CD4-positive, alpha-beta memory T cell (primary cell): ENCODE measurements around the gene GTPBP3. TPM values are rescaled to one million over a fixed set of nuclear protein-coding genes. Genes with fewer than 3 reads are reported as not detected.
A peak's percentile ranks its signal among the peaks of the same experiment; 100 is the strongest.

ENCODE experiments used
- CTCF ChIA-PET: fragments of 350-600 bp; sonication (Branson Sonifier 250); formaldehyde crosslinking; loops from one replicate; lab custom pipeline; 2021; ENCODE audit warnings: inconsistent platforms; ENCODE audit not compliant: partially characterized antibody; lab: Charles Lee
- POLR2A ChIA-PET: fragments of 350-600 bp; sonication (Branson Sonifier 250); formaldehyde crosslinking; loops from one replicate; lab custom pipeline; 2021; ENCODE audit not compliant: partially characterized antibody; lab: Charles Lee
- DNase-seq, 5 donors: peaks; one replicate each; pipeline versions ENCODE4 v3.0.0 to v3.0.0-alpha.2; 2020 to 2022; ENCODE audit warnings: mixed read lengths in 1 of 5
- H3K27ac ChIP-seq: one replicate; pipeline ENCODE4 v1.7.0; 2013; ENCODE audit warnings: low read depth, low read length
- H3K27me3 ChIP-seq: 2 replicates; pipeline ENCODE4 v1.7.0; 2013; ENCODE audit warnings: mild to moderate bottlenecking, low read length, moderate library complexity; ENCODE audit not compliant: insufficient read depth
- H3K36me3 ChIP-seq: 2 replicates; pipeline ENCODE4 v1.7.0; 2013; ENCODE audit warnings: mild to moderate bottlenecking, low read length, moderate library complexity; ENCODE audit not compliant: insufficient read depth
- H3K4me1 ChIP-seq: 2 replicates; pipeline ENCODE4 v1.7.0; 2013; ENCODE audit warnings: mild to moderate bottlenecking, low read length, moderate library complexity; ENCODE audit not compliant: insufficient read depth
- H3K4me3 ChIP-seq, 2 donors: one replicate each; pipeline ENCODE4 v1.7.0; 2013; ENCODE audit warnings: low read length in 2 of 2, mild to moderate bottlenecking in 1 of 2
- H3K9me3 ChIP-seq, 2 donors: one replicate each; pipeline ENCODE4 v1.7.0; 2013; ENCODE audit warnings: low read length in 2 of 2, control low read depth in 1 of 2; ENCODE audit not compliant: control insufficient read depth in 1 of 2
- H3K27ac Mint-ChIP-seq, 7 donors: one replicate each; pipeline ENCODE4 v1.8.0; 2020 to 2021; ENCODE audit warnings: mixed read lengths in 7 of 7, mild to moderate bottlenecking in 6 of 7, inconsistent platforms in 3 of 7, moderate library complexity in 3 of 7
- H3K27me3 Mint-ChIP-seq, 2 donors: one replicate each; pipeline ENCODE4 v1.8.0; 2020 to 2021; ENCODE audit warnings: mixed read lengths in 2 of 2
- H3K36me3 Mint-ChIP-seq, 2 donors: one replicate each; pipeline ENCODE4 v1.8.0; 2020 to 2021; ENCODE audit warnings: mixed read lengths in 2 of 2, inconsistent platforms in 1 of 2, mild to moderate bottlenecking in 1 of 2
- H3K4me1 Mint-ChIP-seq, 4 donors: one replicate each; pipeline ENCODE4 v1.8.0; 2020 to 2021; ENCODE audit warnings: mixed read lengths in 4 of 4, mild to moderate bottlenecking in 1 of 4
- H3K4me3 Mint-ChIP-seq, 8 donors: one replicate each; pipeline ENCODE4 v1.8.0; 2020 to 2021; ENCODE audit warnings: mixed read lengths in 8 of 8, mild to moderate bottlenecking in 7 of 8, moderate library complexity in 6 of 8, inconsistent platforms in 3 of 8
- H3K9me3 Mint-ChIP-seq, 8 donors: one replicate each; pipeline ENCODE4 v1.8.0; 2020 to 2021; ENCODE audit warnings: mixed read lengths in 8 of 8, mild to moderate bottlenecking in 5 of 8, inconsistent platforms in 3 of 8, moderate library complexity in 1 of 8
- intact Hi-C: fragments of 100-400 bp; cut with micrococcal nuclease; formaldehyde crosslinking; loops from one replicate; pipeline ENCODE4 v1.15.1; 2023
- polyA plus RNA-seq, 2 donors: library from polyadenylated mRNA; unstranded; fragments of 300-500 nt; fragmentation: Illumina TruSeq; gene quantifications; one replicate each; pipeline ENCODE4 v1.2.3, GENCODE V29; 2021
- total RNA-seq, 2 experiments: library from RNA; stranded (reverse); gene quantifications; one replicate each; pipeline ENCODE4 v1.2.3, GENCODE V29; 2021

The GTPBP3 gene, protein sequence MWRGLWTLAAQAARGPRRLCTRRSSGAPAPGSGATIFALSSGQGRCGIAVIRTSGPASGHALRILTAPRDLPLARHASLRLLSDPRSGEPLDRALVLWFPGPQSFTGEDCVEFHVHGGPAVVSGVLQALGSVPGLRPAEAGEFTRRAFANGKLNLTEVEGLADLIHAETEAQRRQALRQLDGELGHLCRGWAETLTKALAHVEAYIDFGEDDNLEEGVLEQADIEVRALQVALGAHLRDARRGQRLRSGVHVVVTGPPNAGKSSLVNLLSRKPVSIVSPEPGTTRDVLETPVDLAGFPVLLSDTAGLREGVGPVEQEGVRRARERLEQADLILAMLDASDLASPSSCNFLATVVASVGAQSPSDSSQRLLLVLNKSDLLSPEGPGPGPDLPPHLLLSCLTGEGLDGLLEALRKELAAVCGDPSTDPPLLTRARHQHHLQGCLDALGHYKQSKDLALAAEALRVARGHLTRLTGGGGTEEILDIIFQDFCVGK
- 10 to 100 TPM; 53.7 to 58.4 TPM for total RNA-seq
- 10 to 100 TPM in 1 of 2 donors, 1 to 10 TPM in 1; 6.4 to 12.7 TPM for polyA plus RNA-seq

DNA sequence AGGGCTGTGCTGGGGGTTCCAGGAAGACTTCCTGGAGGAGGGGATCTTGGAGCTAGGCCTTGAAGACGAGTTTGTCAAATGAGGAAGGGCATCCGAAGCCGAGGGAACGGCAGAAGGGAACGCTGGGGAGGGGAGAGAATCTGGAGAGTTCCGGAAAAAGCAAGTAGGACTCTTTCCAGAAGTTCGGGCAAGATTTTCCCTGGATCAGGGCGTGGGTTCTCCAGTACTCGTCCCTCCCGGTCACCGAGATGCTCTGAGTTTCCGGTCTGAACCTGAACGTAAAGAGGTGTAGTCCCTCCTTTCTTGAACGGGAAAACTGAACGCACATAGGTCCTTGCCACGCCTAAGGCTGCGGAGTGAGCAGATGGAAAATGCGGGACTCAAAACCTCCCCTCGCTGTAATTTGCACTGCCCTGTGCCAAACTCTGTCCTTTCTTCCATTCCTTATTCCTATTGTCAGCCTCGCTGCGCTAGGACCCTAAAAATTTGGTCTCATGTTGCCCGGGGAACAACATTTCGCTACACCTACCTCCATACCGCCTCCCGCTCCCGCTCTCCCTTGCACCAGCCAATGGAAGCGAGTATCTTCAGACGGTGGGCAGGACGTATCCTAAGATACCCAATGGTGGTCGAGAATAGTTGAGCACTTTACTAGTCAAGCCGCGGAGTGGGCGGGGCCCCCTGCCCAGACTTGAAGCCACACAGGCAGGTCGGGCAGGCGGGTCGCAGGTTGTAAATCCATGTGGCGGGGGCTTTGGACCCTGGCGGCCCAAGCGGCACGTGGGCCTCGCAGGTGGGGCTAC lies at the start of gene GTPBP3:
GTPBP3 (plus strand) TSS at position 682 of the 803 bp plus-strand sequence; CDS start at position 741, 59 bp downstream.
- Mint-ChIP-seq H3K27me3 (no peaks in the 10 kb centered on the region), H3K27ac (peak within 1 kb of the TSS; percentile 90 to 99 (median 97)), H3K4me3 (peak within 1 kb of the TSS; percentile 90 to 98 (median 94)), H3K36me3 (peaks cover 0 to 14% of the 10 kb centered on the region in 2 donors), H3K4me1 (peaks cover 18 to 53% (median 32%) of the 10 kb centered on the region in 4 donors), H3K9me3 (peaks cover 0 to 1% (median 0%) of the 10 kb centered on the region in 8 donors)
- CTCF ChIA-PET: interaction anchor here (1.0 kb wide), 1 partner anchor 33 kb away, joined by 3 read pairs; no protein-coding TSS in a partner anchor
- intact Hi-C loops: loop anchor here (1.0 to 5.0 kb wide), 8 partner anchors 9 to 262 kb away; partner anchors contain the start of genes BABAM1, BST2, DDA1 and HAUS8
- peak; percentile 93 to 99 (median 97) for DNase-seq
- Histone ChIP-seq H3K9me3 (no peaks in the 10 kb centered on the region), H3K4me3 (peak within 1 kb of the TSS; percentile 52 to 99), H3K36me3 (no peaks in the 10 kb centered on the region), H3K4me1 (peaks cover 47% of the 10 kb centered on the region), H3K27ac (peak within 1 kb of the TSS; percentile 84), H3K27me3 (no peaks in the 10 kb centered on the region)
- POLR2A ChIA-PET: interaction anchor here (1.6 to 5.7 kb wide), 6 partner anchors 9 to 382 kb away, joined by 3 to 64 read pairs (median 14); partner anchors contain the start of genes ABHD8, DDA1, MAP1S and MRPL34

- ChIA-PET CTCF (interaction anchor here (0.6 to 4.3 kb wide), 4 partner anchors 27 to 614 kb away, joined by 3 to 56 read pairs (median 4); no protein-coding TSS in a partner anchor), POLR2A (interaction anchor here (0.6 kb wide), 1 partner anchor 104 kb away, joined by 4 read pairs; the partner anchor contains the start of gene CCDC194)
- Mint-ChIP-seq H3K9me3 (no peaks in the 10 kb centered on the region), H3K27me3 (peaks cover 0 to 4% of the 10 kb centered on the region in 2 donors), H3K27ac (no peak overlapping the region), H3K36me3 (peaks cover 0 to 2% of the 10 kb centered on the region in 2 donors), H3K4me3 (peak overlapping the region in 1 of 8 donors; percentile 41), H3K4me1 (peaks cover 3 to 5% (median 4%) of the 10 kb centered on the region in 4 donors)
- intact Hi-C loops: no loop called here
- Histone ChIP-seq H3K4me3 (no peak overlapping the region), H3K27me3 (no peaks in the 10 kb centered on the region), H3K27ac (no peak overlapping the region), H3K9me3 (no peaks in the 10 kb centered on the region), H3K4me1 (peaks cover 6% of the 10 kb centered on the region), H3K36me3 (no peaks in the 10 kb centered on the region)
- DNase-seq: no peak
These were observed 47.9 kb upstream of the GTPBP3 start for GRCh38 chr19:17289489-17289888.

- Mint-ChIP-seq H3K27ac (peak overlapping the region; percentile 47 to 89 (median 81)), H3K4me1 (peaks cover 3 to 5% (median 4%) of the 10 kb centered on the region in 4 donors), H3K9me3 (no peaks in the 10 kb centered on the region), H3K27me3 (peaks cover 0 to 4% of the 10 kb centered on the region in 2 donors), H3K4me3 (peak overlapping the region; percentile 88 to 92 (median 90)), H3K36me3 (peaks cover 0 to 2% of the 10 kb centered on the region in 2 donors)
- Histone ChIP-seq H3K4me1 (peaks cover 6% of the 10 kb centered on the region), H3K27me3 (no peaks in the 10 kb centered on the region), H3K36me3 (no peaks in the 10 kb centered on the region), H3K27ac (peak overlapping the region; percentile 20), H3K9me3 (no peaks in the 10 kb centered on the region), H3K4me3 (peak overlapping the region; percentile 61 to 75)
- CTCF ChIA-PET: interaction anchor here (0.6 to 4.3 kb wide), 15 partner anchors 9 to 223 kb away, joined by 3 to 56 read pairs (median 6); partner anchors contain the start of genes ABHD8, DDA1, MRPL34 and MYO9B
- POLR2A ChIA-PET: interaction anchor here (0.6 to 2.9 kb wide), 13 partner anchors 10 to 127 kb away, joined by 3 to 9 read pairs (median 5); partner anchors contain the start of genes ANO8, BABAM1, DDA1 and MRPL34
- DNase-seq: peak; percentile 77 to 85 (median 80)
- intact Hi-C loops: loop anchor here (1.0 to 2.0 kb wide), 7 partner anchors 13 to 176 kb away; partner anchors contain the start of genes ANO8, BABAM1 and MRPL34
These were observed 44.9 kb upstream of the GTPBP3 start for GRCh38 chr19:17292301-17293074.

GRCh38 chr19:17293605-17294004 lies 43.7 kb upstream of the GTPBP3 start:
- Mint-ChIP-seq H3K4me3 (no peak overlapping the region), H3K4me1 (peaks cover 3 to 5% (median 4%) of the 10 kb centered on the region in 4 donors), H3K9me3 (peaks cover 0 to 2% (median 0%) of the 10 kb centered on the region in 8 donors), H3K27me3 (peaks cover 0 to 2% of the 10 kb centered on the region in 2 donors), H3K36me3 (peaks cover 0 to 2% of the 10 kb centered on the region in 2 donors), H3K27ac (no peak overlapping the region)
- ChIA-PET CTCF (interaction anchor here (0.7 to 4.3 kb wide), 11 partner anchors 9 to 224 kb away, joined by 3 to 56 read pairs (median 6); partner anchors contain the start of genes ABHD8, DDA1 and MRPL34), POLR2A (interaction anchor here (1.0 to 2.1 kb wide), 3 partner anchors 16 to 58 kb away, joined by 5 to 7 read pairs (median 5); partner anchors contain the start of genes ANO8 and DDA1)
- DNase-seq: no peak
- Histone ChIP-seq H3K4me1 (peaks cover 6% of the 10 kb centered on the region), H3K27me3 (no peaks in the 10 kb centered on the region), H3K36me3 (no peaks in the 10 kb centered on the region), H3K27ac (no peak overlapping the region), H3K9me3 (peaks cover 0 to 4% of the 10 kb centered on the region in 2 donors), H3K4me3 (no peak overlapping the region)
- intact Hi-C loops: loop anchor here (2.0 kb wide), 2 partner anchors 41 to 175 kb away; partner anchors contain the start of gene ANO8

DNA sequence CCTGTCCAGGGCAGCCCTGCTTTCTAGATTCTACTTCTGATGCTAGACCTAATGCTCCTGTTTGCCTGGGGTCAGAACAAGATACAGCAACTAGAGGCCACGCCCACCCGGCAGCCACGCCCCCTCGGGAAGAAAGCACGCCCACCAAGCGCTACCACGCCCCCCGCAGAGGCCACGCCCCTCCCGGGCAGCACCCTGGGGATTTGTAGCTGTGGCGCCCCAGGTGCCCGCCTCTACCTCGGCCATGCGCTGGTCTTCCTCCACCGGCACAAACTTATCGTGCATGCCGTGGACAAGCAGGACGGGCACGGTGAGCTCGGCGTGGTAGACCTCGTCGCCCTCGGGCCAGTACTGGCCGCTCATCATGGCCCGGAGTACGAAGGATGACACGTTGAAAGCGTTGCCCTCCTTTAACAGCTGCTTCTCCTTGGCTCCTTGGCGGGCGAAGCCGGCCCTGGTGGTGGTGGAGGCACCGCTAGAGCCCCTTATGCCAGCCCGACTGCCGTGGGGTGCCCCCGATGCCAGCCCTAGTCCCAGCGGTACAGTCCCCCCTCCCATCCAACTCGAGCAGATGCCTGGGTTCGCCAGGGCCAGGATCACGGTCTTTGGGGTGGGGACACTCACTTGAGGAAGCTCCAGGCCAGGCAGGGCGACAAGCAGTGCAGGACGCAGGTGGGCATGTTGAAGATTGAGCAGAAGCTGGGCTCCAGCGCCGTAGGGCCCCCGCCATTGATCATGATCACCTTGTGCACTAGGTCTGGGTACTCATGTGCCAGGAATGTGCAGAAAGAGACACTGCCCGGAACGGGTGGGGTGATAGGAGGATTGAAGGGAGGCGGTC lies 43.1 kb upstream of the GTPBP3 start:
- peak overlapping the region in 1 of 8 donors; percentile 20 for H3K4me3 Mint-ChIP-seq
- peaks cover 6% of the 10 kb centered on the region for H3K4me1 ChIP-seq
- H3K9me3 Mint-ChIP-seq: peaks cover 0 to 2% (median 0%) of the 10 kb centered on the region in 8 donors
- H3K27ac ChIP-seq: no peak overlapping the region
- peaks cover 0 to 2% of the 10 kb centered on the region in 2 donors for H3K27me3 Mint-ChIP-seq
- peaks cover 0 to 4% of the 10 kb centered on the region in 2 donors for H3K9me3 ChIP-seq
- H3K4me3 ChIP-seq: no peak overlapping the region
- intact Hi-C loops: no loop called here
- no peaks in the 10 kb centered on the region for H3K27me3 ChIP-seq
- CTCF ChIA-PET: interaction anchor here (0.9 to 1.9 kb wide), 4 partner anchors 11 to 92 kb away, joined by 3 to 7 read pairs (median 4); partner anchors contain the start of gene MRPL34
- no peak overlapping the region for H3K27ac Mint-ChIP-seq
- H3K4me1 Mint-ChIP-seq: peaks cover 3 to 5% (median 4%) of the 10 kb centered on the region in 4 donors
- H3K36me3 ChIP-seq: no peaks in the 10 kb centered on the region
- peaks cover 0 to 2% of the 10 kb centered on the region in 2 donors for H3K36me3 Mint-ChIP-seq
- POLR2A ChIA-PET: interaction anchor here (2.1 kb wide), 1 partner anchor 41 kb away, joined by 7 read pairs; the partner anchor contains the start of gene ANO8
- peak in 4 of 5 donors; percentile 27 to 60 (median 34) for DNase-seq
